ENCODE results near the gene SLC35E3. TPM values are rescaled to one million over a fixed set of nuclear protein-coding genes. Genes with fewer than 3 reads are reported as not detected.

Gene SLC35E3
- total and polyA plus RNA-seq, 12 donors: 2.7 to 23.1 (median 10.9) TPM

GRCh38 chr12:68825569-68826217 lies 79.7 kb downstream of the SLC35E3 start:
- H3K4me1 ChIP-seq (replicated peaks in 1 of 2): peaks cover 0 to 4% of the 10 kb centered on the region in 2 donors
- intact Hi-C loops (cut with DNase I): no loop called here
- H3K36me3 ChIP-seq (replicated peaks in 1 of 2): peaks cover 0 to 94% of the 10 kb centered on the region in 2 donors
- H3K9me3 ChIP-seq (replicated peaks in 1 of 3): no peaks in the 10 kb centered on the region
- no peak for TF ChIP-seq POLR2A (IDR thresholded peaks at IDR 0.05)
- TF ChIP-seq, protein P1, sequence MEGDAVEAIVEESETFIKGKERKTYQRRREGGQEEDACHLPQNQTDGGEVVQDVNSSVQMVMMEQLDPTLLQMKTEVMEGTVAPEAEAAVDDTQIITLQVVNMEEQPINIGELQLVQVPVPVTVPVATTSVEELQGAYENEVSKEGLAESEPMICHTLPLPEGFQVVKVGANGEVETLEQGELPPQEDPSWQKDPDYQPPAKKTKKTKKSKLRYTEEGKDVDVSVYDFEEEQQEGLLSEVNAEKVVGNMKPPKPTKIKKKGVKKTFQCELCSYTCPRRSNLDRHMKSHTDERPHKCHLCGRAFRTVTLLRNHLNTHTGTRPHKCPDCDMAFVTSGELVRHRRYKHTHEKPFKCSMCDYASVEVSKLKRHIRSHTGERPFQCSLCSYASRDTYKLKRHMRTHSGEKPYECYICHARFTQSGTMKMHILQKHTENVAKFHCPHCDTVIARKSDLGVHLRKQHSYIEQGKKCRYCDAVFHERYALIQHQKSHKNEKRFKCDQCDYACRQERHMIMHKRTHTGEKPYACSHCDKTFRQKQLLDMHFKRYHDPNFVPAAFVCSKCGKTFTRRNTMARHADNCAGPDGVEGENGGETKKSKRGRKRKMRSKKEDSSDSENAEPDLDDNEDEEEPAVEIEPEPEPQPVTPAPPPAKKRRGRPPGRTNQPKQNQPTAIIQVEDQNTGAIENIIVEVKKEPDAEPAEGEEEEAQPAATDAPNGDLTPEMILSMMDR (IDR thresholded peaks at IDR 0.05): no peak
- H3K27ac ChIP-seq: peak overlapping the region in 1 of 5 donors; percentile 1
- no peaks in the 10 kb centered on the region for H3K27me3 ChIP-seq
- no peak for DNase-seq
- no peak overlapping the region for H3K4me3 ChIP-seq
- WGBS, 4 donors: 88 to 91% (median 91%) methylated on average over 11 of the region's 11 CpGs

GRCh38 chr12:68827895-68828671 lies 82.1 kb downstream of the SLC35E3 start:
- WGBS, 4 donors: 82 to 92% (median 89%) methylated on average over 5 of the region's 5 CpGs

GRCh38 chr12:68828672-68829068 lies 82.7 kb downstream of the SLC35E3 start:
- H3K36me3 ChIP-seq (replicated peaks in 1 of 2): peaks cover 0 to 88% of the 10 kb centered on the region in 2 donors
- intact Hi-C loops (cut with DNase I): no loop called here
- no peaks in the 10 kb centered on the region for H3K9me3 ChIP-seq (replicated peaks in 1 of 3)
- DNase-seq: no peak
- no peak overlapping the region for H3K27ac ChIP-seq
- 91 to 93% (median 91%) methylated on average over 7 of the region's 7 CpGs for WGBS, 4 donors
- no peaks in the 10 kb centered on the region for H3K27me3 ChIP-seq
- no peak overlapping the region for H3K4me3 ChIP-seq
- no peak for TF ChIP-seq POLR2A (IDR thresholded peaks at IDR 0.05)
- TF ChIP-seq, protein P1 (IDR thresholded peaks at IDR 0.05): no peak
- H3K4me1 ChIP-seq (replicated peaks in 1 of 2): no peaks in the 10 kb centered on the region

More at GRCh38 chr12:68827895-68828671, 82.1 kb downstream of the SLC35E3 start:
- peaks cover 0 to 91% of the 10 kb centered on the region in 2 donors for H3K36me3 ChIP-seq (replicated peaks in 1 of 2)
- DNase-seq: no peak
- TF ChIP-seq, protein P1 (IDR thresholded peaks at IDR 0.05): no peak
- TF ChIP-seq POLR2A (IDR thresholded peaks at IDR 0.05): no peak
- no peaks in the 10 kb centered on the region for H3K4me1 ChIP-seq (replicated peaks in 1 of 2)
- no peaks in the 10 kb centered on the region for H3K27me3 ChIP-seq
- H3K4me3 ChIP-seq: no peak overlapping the region
- peak overlapping the region in 2 of 5 donors; percentile 50 to 66 for H3K27ac ChIP-seq
- no peaks in the 10 kb centered on the region for H3K9me3 ChIP-seq (replicated peaks in 1 of 3)
- intact Hi-C loops (cut with DNase I): no loop called here

Other genes with a start within 250 kb of the SLC35E3 start
- gene RAP1B, start 135.3 kb upstream of the SLC35E3 start, total RNA-seq: 100 to 1,000 TPM; 113 to 302 (median 167) TPM
- gene RAP1B, start 135.3 kb upstream of the SLC35E3 start, polyA plus RNA-seq: 100 to 1,000 TPM in 1 of 3 donors, 10 to 100 TPM in 2; 74.6 to 264 (median 80.3) TPM
- 10 to 100 TPM; 18.0 to 51.6 (median 31.7) TPM for gene NUP107, start 59.2 kb upstream of the SLC35E3 start, total RNA-seq
- 10 to 100 TPM; 13.1 to 28.6 (median 21.8) TPM for gene NUP107, start 59.2 kb upstream of the SLC35E3 start, polyA plus RNA-seq
- gene MDM2, start 62.0 kb downstream of the SLC35E3 start, total RNA-seq: 100 to 1,000 TPM in 4 of 9 donors, 10 to 100 TPM in 5; 44.3 to 144 (median 99.9) TPM
- gene MDM2, start 62.0 kb downstream of the SLC35E3 start, polyA plus RNA-seq: 100 to 1,000 TPM in 2 of 3 donors, 10 to 100 TPM in 1; 52.0 to 241 (median 134) TPM
- gene CPM, start 187.0 kb downstream of the SLC35E3 start, total RNA-seq: 100 to 1,000 TPM in 1 of 9 donors, 10 to 100 TPM in 8; 24.9 to 170 (median 60.7) TPM
- 10 to 100 TPM; 10.8 to 24.6 (median 13.3) TPM for gene CPM, start 187.0 kb downstream of the SLC35E3 start, polyA plus RNA-seq